Smooth muscle cell (in vitro differentiated cells): ENCODE data around the gene ATP23. TPM values are rescaled to one million over a fixed set of nuclear protein-coding genes. Genes with fewer than 3 reads are reported as not detected.

Source experiments
- DNase-seq: peaks from one replicate; lab custom pipeline; 2025; ENCODE audit not compliant: unreplicated experiment; lab: John Stamatoyannopoulos, UW
- H2AFZ ChIP-seq: fragments of 200-600 bp; sonication (generic); 2 replicates; pipeline ENCODE4 v1.6.0; 2016; ENCODE audit warnings: antibody characterized with exemption, low read depth, mild to moderate bottlenecking
- H3F3A ChIP-seq: fragments of 200-600 bp; sonication (generic); 2 replicates; pipeline ENCODE4 v1.6.0; 2017; ENCODE audit warnings: antibody characterized with exemption, low read depth
- H3K27ac ChIP-seq: fragments of 200-600 bp; sonication (generic); 2 replicates; pipeline ENCODE4 v1.5.1; 2016; ENCODE audit warnings: low read depth, mild to moderate bottlenecking
- H3K27me3 ChIP-seq: fragments of 200-600 bp; sonication (generic); 2 replicates; pipeline ENCODE4 v1.6.1; 2016; ENCODE audit warnings: low read depth, mild to moderate bottlenecking
- H3K36me3 ChIP-seq: fragments of 200-600 bp; sonication (generic); 2 replicates; pipeline ENCODE4 v1.5.1; 2016; ENCODE audit warnings: low read depth
- H3K4me1 ChIP-seq: fragments of 200-600 bp; sonication (generic); 2 replicates; pipeline ENCODE4 v1.5.1; 2016; ENCODE audit warnings: low read depth
- H3K4me2 ChIP-seq: fragments of 200-600 bp; sonication (generic); 2 replicates; pipeline ENCODE4 v1.6.0; 2016; ENCODE audit warnings: mild to moderate bottlenecking
- H3K4me3 ChIP-seq: fragments of 200-600 bp; sonication (generic); 2 replicates; pipeline ENCODE4 v1.5.1; 2016; ENCODE audit warnings: mild to moderate bottlenecking
- H3K79me2 ChIP-seq: fragments of 200-600 bp; sonication (generic); 2 replicates; pipeline ENCODE4 v1.6.0; 2016; ENCODE audit warnings: low read depth, mild to moderate bottlenecking
- H3K9ac ChIP-seq: fragments of 200-600 bp; sonication (generic); 2 replicates; pipeline ENCODE4 v1.6.0; 2016; ENCODE audit warnings: low read depth
- H3K9me3 ChIP-seq: fragments of 200-600 bp; sonication (generic); replicated peaks from 2 replicates; pipeline ENCODE4 v1.5.1; 2016; ENCODE audit warnings: low read depth
- H4K20me1 ChIP-seq: fragments of 200-600 bp; sonication (generic); 2 replicates; pipeline ENCODE4 v1.6.0; 2016; ENCODE audit warnings: low read depth
- WGBS: methylation state at CpG from one replicate; pipeline ENCODE4 v1.1.7; 2016; ENCODE audit warnings: low lambda C conversion rate; 5-methylcytosine and 5-hydroxymethylcytosine counted together
- polyA plus RNA-seq: library from polyadenylated mRNA; unstranded; fragments of >200 nt; fragmentation: Nextera tagmentation; extraction: Ambion mirVana; gene quantifications from 2 replicates; pipeline ENCODE4 v1.2.1, GENCODE V29; 2016
- total RNA-seq: library from RNA; depleted of rRNA; stranded (reverse); fragments of >200 nt; gene quantifications from 2 replicates; pipeline ENCODE4 v1.2.3, GENCODE V29; 2014
- TF ChIP-seq, protein P1 (sequence below): fragments of 200-600 bp; sonication (generic); IDR thresholded peaks from 2 replicates; pipeline ENCODE4 v1.5.1; 2017; ENCODE audit warnings: borderline replicate concordance, mild to moderate bottlenecking, antibody characterized with exemption; ENCODE audit not compliant: insufficient read depth, poor library complexity, severe bottlenecking

The ATP23 gene, protein sequence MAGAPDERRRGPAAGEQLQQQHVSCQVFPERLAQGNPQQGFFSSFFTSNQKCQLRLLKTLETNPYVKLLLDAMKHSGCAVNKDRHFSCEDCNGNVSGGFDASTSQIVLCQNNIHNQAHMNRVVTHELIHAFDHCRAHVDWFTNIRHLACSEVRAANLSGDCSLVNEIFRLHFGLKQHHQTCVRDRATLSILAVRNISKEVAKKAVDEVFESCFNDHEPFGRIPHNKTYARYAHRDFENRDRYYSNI
- total RNA-seq (2.7 and 3.9 TPM in 2 replicates), polyA plus RNA-seq (9.8 and 10.4 TPM in 2 replicates)

DNA sequence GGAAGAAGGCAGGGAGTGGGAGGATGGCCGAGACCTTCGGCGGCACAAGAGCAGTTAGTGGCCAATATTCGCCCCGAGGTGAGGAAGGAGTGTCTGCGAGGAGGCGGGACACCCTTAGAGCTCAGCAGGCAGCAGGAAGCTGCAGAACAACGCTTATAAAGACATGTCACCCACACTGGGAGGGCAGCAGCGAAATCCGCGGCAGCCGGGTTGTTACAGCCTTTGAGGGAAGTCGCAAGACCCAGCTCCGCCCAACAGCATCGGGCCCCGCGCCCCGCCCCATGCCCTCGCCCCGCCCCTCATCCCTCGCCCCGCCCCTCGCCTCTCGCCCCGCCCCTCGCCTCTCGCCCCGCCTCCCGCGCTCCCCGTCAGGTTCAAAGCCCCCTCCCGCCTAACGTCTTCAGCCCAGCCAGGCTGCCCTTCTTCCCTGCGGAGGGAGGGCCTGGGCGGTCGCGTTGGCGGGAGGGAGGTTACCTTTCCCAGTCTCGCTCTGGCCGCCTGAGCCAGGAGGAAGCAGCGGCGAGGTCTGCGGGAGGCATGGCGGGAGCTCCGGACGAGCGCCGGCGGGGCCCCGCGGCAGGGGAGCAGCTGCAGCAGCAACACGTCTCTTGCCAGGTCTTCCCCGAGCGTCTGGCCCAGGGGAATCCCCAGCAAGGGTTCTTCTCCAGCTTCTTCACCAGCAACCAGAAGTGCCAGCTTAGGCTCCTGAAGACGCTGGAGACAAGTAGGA is at the start of gene ATP23:
ATP23 (plus strand) TSS at position 403 of the 730 bp plus-strand sequence; CDS start at position 538, 135 bp downstream.
- peaks cover 4% of the 10 kb centered on the region for H3K4me1 ChIP-seq
- no peaks in the 10 kb centered on the region for H4K20me1 ChIP-seq
- no peaks in the 10 kb centered on the region for H3K9me3 ChIP-seq
- peak within 1 kb of the TSS; percentile 70 for H3K4me3 ChIP-seq
- H3K27ac ChIP-seq: peak within 1 kb of the TSS; percentile 32
- peak within 1 kb of the TSS; percentile 54 for H3K9ac ChIP-seq
- peak; percentile 83 for DNase-seq
- no peaks in the 10 kb centered on the region for H3K36me3 ChIP-seq
- H3F3A ChIP-seq: no peaks in the 10 kb centered on the region
- H2AFZ ChIP-seq: peak within 1 kb of the TSS; percentile 96
- WGBS: 2% methylated on average over 35 of the region's 55 CpGs
- H3K79me2 ChIP-seq: no peaks in the 10 kb centered on the region
- TF ChIP-seq, protein P1, sequence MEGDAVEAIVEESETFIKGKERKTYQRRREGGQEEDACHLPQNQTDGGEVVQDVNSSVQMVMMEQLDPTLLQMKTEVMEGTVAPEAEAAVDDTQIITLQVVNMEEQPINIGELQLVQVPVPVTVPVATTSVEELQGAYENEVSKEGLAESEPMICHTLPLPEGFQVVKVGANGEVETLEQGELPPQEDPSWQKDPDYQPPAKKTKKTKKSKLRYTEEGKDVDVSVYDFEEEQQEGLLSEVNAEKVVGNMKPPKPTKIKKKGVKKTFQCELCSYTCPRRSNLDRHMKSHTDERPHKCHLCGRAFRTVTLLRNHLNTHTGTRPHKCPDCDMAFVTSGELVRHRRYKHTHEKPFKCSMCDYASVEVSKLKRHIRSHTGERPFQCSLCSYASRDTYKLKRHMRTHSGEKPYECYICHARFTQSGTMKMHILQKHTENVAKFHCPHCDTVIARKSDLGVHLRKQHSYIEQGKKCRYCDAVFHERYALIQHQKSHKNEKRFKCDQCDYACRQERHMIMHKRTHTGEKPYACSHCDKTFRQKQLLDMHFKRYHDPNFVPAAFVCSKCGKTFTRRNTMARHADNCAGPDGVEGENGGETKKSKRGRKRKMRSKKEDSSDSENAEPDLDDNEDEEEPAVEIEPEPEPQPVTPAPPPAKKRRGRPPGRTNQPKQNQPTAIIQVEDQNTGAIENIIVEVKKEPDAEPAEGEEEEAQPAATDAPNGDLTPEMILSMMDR: no peak
- H3K4me2 ChIP-seq: peak within 1 kb of the TSS; percentile 93
- H3K27me3 ChIP-seq: peaks cover 14% of the 10 kb centered on the region

GRCh38 chr12:57892232-57892972 is 49.0 kb upstream of the ATP23 start:
- Histone ChIP-seq H3F3A (peaks cover 13% of the 10 kb centered on the region), H3K9me3 (no peaks in the 10 kb centered on the region), H3K27me3 (no peaks in the 10 kb centered on the region), H3K9ac (no peak overlapping the region), H3K79me2 (no peaks in the 10 kb centered on the region), H3K27ac (peak overlapping the region; percentile 95), H2AFZ (no peak overlapping the region), H3K4me3 (no peak overlapping the region), H4K20me1 (no peaks in the 10 kb centered on the region), H3K4me1 (peaks cover 56% of the 10 kb centered on the region), H3K4me2 (peak overlapping the region; percentile 73), H3K36me3 (no peaks in the 10 kb centered on the region)
- 93% methylated on average over 9 of the region's 9 CpGs for WGBS
- TF ChIP-seq, protein P1: no peak
- DNase-seq: no peak

- peak overlapping the region; percentile 95 for H3K27ac ChIP-seq
- H3F3A ChIP-seq: peaks cover 13% of the 10 kb centered on the region
- no peaks in the 10 kb centered on the region for H3K36me3 ChIP-seq
- DNase-seq: peak; percentile 83
- TF ChIP-seq, protein P1: no peak
- peak overlapping the region; percentile 28 for H3K4me3 ChIP-seq
- 17% methylated on average over 13 of the region's 13 CpGs for WGBS
- peaks cover 50% of the 10 kb centered on the region for H3K4me1 ChIP-seq
- H3K79me2 ChIP-seq: no peaks in the 10 kb centered on the region
- peak overlapping the region; percentile 90 for H2AFZ ChIP-seq
- peak overlapping the region; percentile 73 for H3K9ac ChIP-seq
- H3K27me3 ChIP-seq: no peaks in the 10 kb centered on the region
- H3K4me2 ChIP-seq: peak overlapping the region; percentile 73
- H3K9me3 ChIP-seq: no peaks in the 10 kb centered on the region
- H4K20me1 ChIP-seq: no peaks in the 10 kb centered on the region
These were observed 47.7 kb upstream of the ATP23 start for GRCh38 chr12:57893431-57894353.
